Liver (tissue), 9 donors: ENCODE results near the gene NEK7. TPM values are rescaled to one million over a fixed set of nuclear protein-coding genes. Genes with fewer than 3 reads are reported as not detected.

Experiments used
- DNase-seq: peaks from one replicate; pipeline ENCODE4 v3.0.0-alpha.2; 2017; ENCODE audit warnings: low spot score
- H3K27ac ChIP-seq, 2 donors: one replicate each; pipeline ENCODE4 v1.7.0; 2013; ENCODE audit warnings: inconsistent platforms in 2 of 2, low read length in 2 of 2, control low read depth in 1 of 2, low read depth in 1 of 2, mild to moderate bottlenecking in 1 of 2
- H3K27me3 ChIP-seq, 4 donors: one replicate each; pipeline versions ENCODE4 v1.6.1 to v1.7.0; 2013; ENCODE audit warnings: low read length in 3 of 4, inconsistent platforms in 1 of 4, mild to moderate bottlenecking in 1 of 4, moderate library complexity in 1 of 4; ENCODE audit not compliant: control insufficient read depth in 4 of 4, insufficient read depth in 4 of 4
- H3K36me3 ChIP-seq, 4 donors: one replicate each; pipeline versions ENCODE4 v1.6.1 to v1.7.0; 2013; ENCODE audit warnings: low read length in 3 of 4, mild to moderate bottlenecking in 3 of 4, low read depth in 1 of 4, moderate library complexity in 1 of 4; ENCODE audit not compliant: control insufficient read depth in 4 of 4, insufficient read depth in 3 of 4
- H3K4me1 ChIP-seq, 4 donors: one replicate each; pipeline versions ENCODE4 v1.6.1 to v1.7.0; 2013; ENCODE audit warnings: low read length in 3 of 4, mild to moderate bottlenecking in 3 of 4, moderate library complexity in 1 of 4; ENCODE audit not compliant: control insufficient read depth in 4 of 4, insufficient read depth in 4 of 4
- H3K4me3 ChIP-seq, 3 donors: one replicate each; pipeline versions ENCODE4 v1.6.1 to v1.7.0; 2013; ENCODE audit warnings: low read length in 3 of 3, control low read depth in 1 of 3, low read depth in 1 of 3, mild to moderate bottlenecking in 1 of 3
- H3K9ac ChIP-seq, 2 donors: one replicate each; pipeline ENCODE4 v1.7.0; 2013; ENCODE audit warnings: low read length in 2 of 2, mild to moderate bottlenecking in 2 of 2, moderate library complexity in 2 of 2, control low read depth in 1 of 2, low read depth in 1 of 2
- H3K9me3 ChIP-seq, 4 donors: one replicate each; pipeline versions ENCODE4 v1.6.1 to v1.7.0; 2013; ENCODE audit warnings: low read length in 3 of 4; ENCODE audit not compliant: control insufficient read depth in 4 of 4
- ATF3 ChIP-seq: IDR thresholded peaks from 2 replicates; pipeline ENCODE4 v1.6.1; 2016; ENCODE audit warnings: antibody characterized with exemption
- CTCF ChIP-seq: fragments of 150-350 bp; IDR thresholded peaks from 2 replicates; pipeline ENCODE4 v1.5.1; 2017; ENCODE audit warnings: improper control_type of control experiment, low read depth, low read length; ENCODE audit not compliant: missing input control
- EGR1 ChIP-seq, 2 donors: IDR thresholded peaks; 2 replicates each; pipeline ENCODE4 v1.6.1; 2016 to 2018; ENCODE audit warnings: antibody characterized with exemption in 2 of 2, low read depth in 2 of 2
- FOXA1 ChIP-seq: IDR thresholded peaks from 2 replicates; pipeline ENCODE4 v1.6.1; 2016; ENCODE audit warnings: antibody characterized with exemption
- FOXA2 ChIP-seq: IDR thresholded peaks from 2 replicates; pipeline ENCODE4 v1.6.1; 2016; ENCODE audit warnings: antibody characterized with exemption
- GABPA ChIP-seq, 2 donors: IDR thresholded peaks in 1 of 2; conservative IDR thresholded peaks in 1 of 2; 2 replicates each; pipeline ENCODE4 v1.6.1; 2016; ENCODE audit warnings: antibody characterized with exemption in 2 of 2, mild to moderate bottlenecking in 1 of 2, moderate library complexity in 1 of 2
- HNF4A ChIP-seq, 2 donors: conservative IDR thresholded peaks; 2 replicates each; pipeline ENCODE4 v1.6.1; 2016; ENCODE audit warnings: antibody characterized with exemption in 2 of 2, mild to moderate bottlenecking in 2 of 2
- JUND ChIP-seq, 2 donors: IDR thresholded peaks; 2 replicates each; pipeline ENCODE4 v1.6.1; 2016; ENCODE audit warnings: antibody characterized with exemption in 2 of 2
- MAX ChIP-seq: IDR thresholded peaks from 2 replicates; pipeline ENCODE4 v1.6.1; 2016; ENCODE audit warnings: antibody characterized with exemption
- NR2F2 ChIP-seq: IDR thresholded peaks from 2 replicates; pipeline ENCODE4 v1.6.1; 2016; ENCODE audit warnings: antibody characterized with exemption
- RAD21 ChIP-seq, 2 donors: IDR thresholded peaks; 2 replicates each; pipeline ENCODE4 v1.6.1; 2016; ENCODE audit warnings: antibody characterized with exemption in 2 of 2, mild to moderate bottlenecking in 2 of 2
- REST ChIP-seq: IDR thresholded peaks from 2 replicates; pipeline ENCODE4 v1.6.1; 2016; ENCODE audit warnings: antibody characterized with exemption, mild to moderate bottlenecking
- RXRA ChIP-seq, 2 donors: IDR thresholded peaks; 2 replicates each; pipeline ENCODE4 v1.6.1; 2017 to 2018; ENCODE audit warnings: antibody characterized with exemption in 2 of 2, mild to moderate bottlenecking in 1 of 2
- SP1 ChIP-seq: IDR thresholded peaks from 2 replicates; pipeline ENCODE4 v1.6.1; 2018; ENCODE audit warnings: antibody characterized with exemption, mild to moderate bottlenecking
- TAF1 ChIP-seq: conservative IDR thresholded peaks from 2 replicates; pipeline ENCODE4 v1.6.1; 2016; ENCODE audit warnings: antibody characterized with exemption, mild to moderate bottlenecking
- YY1 ChIP-seq: IDR thresholded peaks from 2 replicates; pipeline ENCODE4 v1.6.1; 2016; ENCODE audit warnings: antibody characterized with exemption, mild to moderate bottlenecking
- ZBTB33 ChIP-seq: IDR thresholded peaks from 2 replicates; pipeline ENCODE4 v1.6.1; 2016; ENCODE audit warnings: antibody characterized with exemption
- WGBS: extraction: QIAGEN DNeasy Blood & Tissue Kit; methylation state at CpG from one replicate; pipeline ENCODE4 v1.1.7; 2013; 5-methylcytosine and 5-hydroxymethylcytosine counted together
- polyA plus RNA-seq, 2 donors: library from polyadenylated mRNA; stranded (reverse) in 1 of 2; unstranded in 1 of 2; fragments of 200-250 nt in 1 of 2; fragments of >200 nt in 1 of 2; fragmentation: Nextera tagmentation in 1 of 2; extraction: Ambion mirVana in 1 of 2; gene quantifications; one replicate each; pipeline versions ENCODE4 v1.2.1 to v1.2.3, GENCODE V29; 2013 to 2015
- total RNA-seq, 2 donors: library from RNA; depleted of rRNA; stranded (reverse); fragments of >200 nt; gene quantifications; one replicate each; pipeline ENCODE4 v1.2.3, GENCODE V29; 2014
- donor health status: healthy.
- donor health status: healthy.
- donor health status: healthy.
- donor health status: healthy.
- donor health status: healthy.

The NEK7 gene
- total and polyA plus RNA-seq, 4 donors: 9.2 to 34.4 (median 20.2) TPM

GRCh38 chr1:198328458-198329032, 171.7 kb downstream of the NEK7 start:
- TF ChIP-seq SP1 (no peak), CTCF (no peak), ATF3 (no peak), MAX (no peak)
- no peak overlapping the region for H3K9ac ChIP-seq
- 89% methylated on average over 10 of the region's 10 CpGs for WGBS
- no peak for DNase-seq
- no peak overlapping the region for H3K27ac ChIP-seq
- no peaks in the 10 kb centered on the region for H3K9me3 ChIP-seq
- H3K4me3 ChIP-seq: no peak overlapping the region
- H3K36me3 ChIP-seq: no peaks in the 10 kb centered on the region
- H3K27me3 ChIP-seq: no peaks in the 10 kb centered on the region
- H3K4me1 ChIP-seq: no peaks in the 10 kb centered on the region

GRCh38 chr1:198330982-198331615, 174.3 kb downstream of the NEK7 start:
- Histone ChIP-seq H3K4me3 (no peak overlapping the region), H3K4me1 (no peaks in the 10 kb centered on the region), H3K27ac (no peak overlapping the region), H3K36me3 (no peaks in the 10 kb centered on the region), H3K9ac (no peak overlapping the region), H3K27me3 (no peaks in the 10 kb centered on the region), H3K9me3 (no peaks in the 10 kb centered on the region)
- no peak for DNase-seq
- WGBS: 67% methylated on average over 2 of the region's 2 CpGs
- TF ChIP-seq ZBTB33 (no peak), RXRA (IDR thresholded peaks at IDR 0.05) (no peak), YY1 (no peak), TAF1 (no peak), NR2F2 (no peak), ATF3 (no peak), GABPA (IDR thresholded peaks at IDR 0.05 in 1 of 2, conservative IDR thresholded peaks at IDR 0.05 in 1 of 2) (no peak), FOXA1 (no peak), SP1 (no peak), HNF4A (conservative IDR thresholded peaks at IDR 0.05) (no peak), FOXA2 (no peak), REST (no peak), RAD21 (IDR thresholded peaks at IDR 0.05) (no peak), CTCF (no peak), EGR1 (IDR thresholded peaks at IDR 0.05; ENCODE audit: low read depth in 2 of 2) (no peak), JUND (IDR thresholded peaks at IDR 0.05) (no peak)
